AG04450 (cell line): ENCODE data around the gene C7orf57. TPM values are rescaled to one million over a fixed set of nuclear protein-coding genes. Genes with fewer than 3 reads are reported as not detected.

Experiments used
- CTCF ChIA-PET: fragments of 300-600, 350-600 bp; formaldehyde crosslinking; extraction: SDS; loops from one replicate; lab custom pipeline; 2022; ENCODE audit warnings: antibody characterized with exemption, inconsistent platforms; lab: Charles Lee
- POLR2A ChIA-PET: fragments of 350-600 bp; formaldehyde crosslinking; extraction: SDS; loops from one replicate; lab custom pipeline; 2021; ENCODE audit warnings: antibody characterized with exemption, inconsistent platforms; lab: Yijun Ruan, JAX
- DNase-seq: peaks from one replicate; pipeline ENCODE4 v3.0.0-alpha.2; 2011; ENCODE audit warnings: low read depth, low spot score
- H3K27ac ChIP-seq: one replicate; pipeline ENCODE4 v1.5.1; 2012; ENCODE audit warnings: low read depth, low read length, control low read depth
- H3K27me3 ChIP-seq: one replicate; pipeline ENCODE4 v1.6.0; 2012; ENCODE audit warnings: low read length; ENCODE audit not compliant: control insufficient read depth, insufficient read depth
- H3K4me3 ChIP-seq: 2 replicates; pipeline ENCODE4 v1.5.1; 2011; ENCODE audit warnings: mild to moderate bottlenecking, low read depth, low read length, control low read depth
- H3K9me3 ChIP-seq: 2 replicates; pipeline ENCODE4 v1.5.1; 2012; ENCODE audit warnings: low read length; ENCODE audit not compliant: control insufficient read depth, insufficient read depth
- polyA plus RNA-seq: library from polyadenylated mRNA; depleted of rRNA; stranded (reverse); fragments of >200 nt; gene quantifications from 2 replicates; pipeline ENCODE4 v1.2.3, GENCODE V29; 2011
- TF ChIP-seq, protein P1 (sequence below): IDR thresholded peaks from 2 replicates; pipeline ENCODE4 v1.5.1; 2011; ENCODE audit warnings: low read depth, low read length, control low read depth, inconsistent platforms

Gene C7orf57
- polyA plus RNA-seq, 1 experiment, result not detected

DNA sequence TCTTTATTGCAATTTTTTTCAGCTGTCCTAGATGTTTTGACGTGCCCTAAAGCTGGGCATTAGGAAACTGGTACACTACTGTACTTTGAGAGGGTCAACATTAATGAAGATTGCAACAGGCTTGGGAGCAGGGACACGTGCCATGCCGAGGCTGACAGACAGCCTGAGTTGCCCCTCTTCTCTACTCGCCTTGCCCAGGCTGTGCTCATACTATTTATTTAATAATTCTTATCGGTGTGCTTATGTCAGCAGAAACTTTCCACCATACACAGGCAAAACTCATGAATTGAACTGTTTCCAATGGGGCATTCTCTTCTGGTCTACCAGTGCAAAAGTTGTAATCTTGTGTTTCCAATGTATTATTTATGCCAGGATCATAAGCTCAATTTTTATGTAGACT, 24.4 kb downstream of the C7orf57 start:
- Histone ChIP-seq H3K4me3 (no peak overlapping the region), H3K27ac (no peak overlapping the region), H3K27me3 (no peaks in the 10 kb centered on the region), H3K9me3 (no peaks in the 10 kb centered on the region)
- ChIA-PET POLR2A (no interaction called here), CTCF (interaction anchor here (0.7 kb wide), 1 partner anchor 17 kb away, joined by 3 read pairs; no protein-coding TSS in a partner anchor)
- TF ChIP-seq, protein P1, sequence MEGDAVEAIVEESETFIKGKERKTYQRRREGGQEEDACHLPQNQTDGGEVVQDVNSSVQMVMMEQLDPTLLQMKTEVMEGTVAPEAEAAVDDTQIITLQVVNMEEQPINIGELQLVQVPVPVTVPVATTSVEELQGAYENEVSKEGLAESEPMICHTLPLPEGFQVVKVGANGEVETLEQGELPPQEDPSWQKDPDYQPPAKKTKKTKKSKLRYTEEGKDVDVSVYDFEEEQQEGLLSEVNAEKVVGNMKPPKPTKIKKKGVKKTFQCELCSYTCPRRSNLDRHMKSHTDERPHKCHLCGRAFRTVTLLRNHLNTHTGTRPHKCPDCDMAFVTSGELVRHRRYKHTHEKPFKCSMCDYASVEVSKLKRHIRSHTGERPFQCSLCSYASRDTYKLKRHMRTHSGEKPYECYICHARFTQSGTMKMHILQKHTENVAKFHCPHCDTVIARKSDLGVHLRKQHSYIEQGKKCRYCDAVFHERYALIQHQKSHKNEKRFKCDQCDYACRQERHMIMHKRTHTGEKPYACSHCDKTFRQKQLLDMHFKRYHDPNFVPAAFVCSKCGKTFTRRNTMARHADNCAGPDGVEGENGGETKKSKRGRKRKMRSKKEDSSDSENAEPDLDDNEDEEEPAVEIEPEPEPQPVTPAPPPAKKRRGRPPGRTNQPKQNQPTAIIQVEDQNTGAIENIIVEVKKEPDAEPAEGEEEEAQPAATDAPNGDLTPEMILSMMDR, result no peak
- DNase-seq, result no peak

DNA sequence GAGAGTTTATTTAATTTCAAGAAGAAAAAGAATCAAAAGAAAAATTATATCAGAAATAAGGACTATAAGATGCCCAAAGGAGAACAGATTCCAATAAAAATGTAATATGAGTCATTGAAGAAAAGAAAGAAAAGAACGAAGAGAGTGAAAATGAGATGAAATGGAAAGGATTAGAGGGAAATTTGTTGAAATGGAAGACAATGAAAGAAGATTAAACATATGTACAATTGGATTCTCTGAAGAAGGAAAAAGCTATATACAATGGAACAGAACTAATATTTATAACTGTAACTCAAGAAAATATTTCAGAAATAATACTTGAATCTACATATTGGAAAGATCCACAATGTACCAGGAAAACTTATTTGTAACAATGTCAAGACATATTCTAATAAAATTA, 28.6 kb downstream of the C7orf57 start:
- CTCF ChIA-PET, result interaction anchor here (1.0 kb wide), 1 partner anchor 91 kb away, joined by 4 read pairs; no protein-coding TSS in a partner anchor
- no peak overlapping the region for H3K4me3 ChIP-seq
- no peak overlapping the region for H3K27ac ChIP-seq
- DNase-seq, result no peak
- no peaks in the 10 kb centered on the region for H3K9me3 ChIP-seq
- no peaks in the 10 kb centered on the region for H3K27me3 ChIP-seq
- POLR2A ChIA-PET, result no interaction called here
- TF ChIP-seq, protein P1, result no peak

DNA sequence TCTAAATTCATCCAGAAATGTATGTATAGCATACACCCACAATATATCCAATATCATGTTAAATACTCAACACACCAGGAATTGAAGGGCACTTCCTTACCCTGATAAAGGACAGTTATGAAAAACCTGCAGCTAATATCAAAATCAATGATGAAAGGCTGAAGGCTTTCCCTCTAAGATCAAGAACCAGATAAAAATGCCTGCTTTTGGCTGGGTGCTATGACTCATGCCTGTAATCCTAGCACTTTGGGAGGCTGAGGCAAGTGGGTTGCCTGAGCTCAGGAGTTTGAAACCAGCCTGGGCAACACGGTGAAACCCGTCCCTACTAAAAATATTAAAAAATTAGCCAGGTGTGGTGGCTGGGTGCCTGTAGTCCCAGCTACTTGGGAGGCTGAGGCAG, 32.1 kb downstream of the C7orf57 start:
- ChIA-PET POLR2A (no interaction called here), CTCF (no interaction called here)
- no peak overlapping the region for H3K27ac ChIP-seq
- no peaks in the 10 kb centered on the region for H3K27me3 ChIP-seq
- TF ChIP-seq, protein P1, result no peak
- H3K9me3 ChIP-seq, result no peaks in the 10 kb centered on the region
- no peak overlapping the region for H3K4me3 ChIP-seq
- DNase-seq, result no peak

DNA sequence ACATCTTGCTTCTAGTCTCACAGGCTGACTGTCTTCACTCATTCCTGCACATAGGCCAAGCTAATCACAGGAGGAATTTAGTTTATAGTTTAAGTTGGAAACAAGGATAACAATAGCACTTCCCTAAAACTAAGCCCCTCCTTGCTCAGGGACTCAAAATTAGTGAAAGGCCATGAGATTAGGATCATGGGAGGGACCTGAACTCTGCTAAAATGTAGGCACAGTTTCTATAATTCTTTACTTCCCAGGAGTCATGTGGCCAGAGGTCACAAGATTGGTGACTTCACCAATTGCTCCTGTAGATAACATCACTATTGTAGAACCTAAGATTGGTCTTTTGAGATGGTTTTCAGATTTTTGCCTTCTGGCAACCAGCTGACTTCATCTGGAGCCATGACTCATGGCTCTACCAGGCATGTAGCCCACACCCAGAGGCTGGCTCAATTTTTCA, 38.9 kb downstream of the C7orf57 start:
- no peaks in the 10 kb centered on the region for H3K9me3 ChIP-seq
- no peaks in the 10 kb centered on the region for H3K27me3 ChIP-seq
- ChIA-PET POLR2A (no interaction called here), CTCF (interaction anchor here (1.5 kb wide), 1 partner anchor 36 kb away, joined by 5 read pairs; no protein-coding TSS in a partner anchor)
- no peak overlapping the region for H3K27ac ChIP-seq
- H3K4me3 ChIP-seq, result no peak overlapping the region
- TF ChIP-seq, protein P1, result no peak
- DNase-seq, result no peak

DNA sequence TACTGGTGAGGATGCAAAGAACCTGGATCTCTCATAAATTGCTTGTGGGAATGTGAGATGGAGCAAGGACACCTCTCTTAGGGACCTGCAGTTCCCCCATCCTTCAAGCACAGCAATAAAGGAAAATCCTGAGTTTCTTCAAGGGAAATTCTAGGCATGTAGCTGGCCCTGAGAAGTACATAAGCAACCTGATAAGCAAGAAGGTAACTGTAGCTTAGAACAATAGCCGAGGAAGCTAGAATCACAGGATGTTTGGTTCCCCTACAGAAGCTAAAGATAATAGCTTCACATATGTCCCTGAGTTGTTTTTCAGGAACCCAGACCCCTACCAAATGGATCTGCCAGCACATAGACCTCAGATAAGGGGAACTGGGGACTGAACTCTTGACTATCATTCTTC, 42.1 kb downstream of the C7orf57 start:
- Histone ChIP-seq H3K27me3 (no peaks in the 10 kb centered on the region), H3K9me3 (no peaks in the 10 kb centered on the region), H3K27ac (no peak overlapping the region), H3K4me3 (no peak overlapping the region)
- no peak for DNase-seq
- CTCF ChIA-PET, result interaction anchor here (0.5 to 1.7 kb wide), 4 partner anchors 18 to 103 kb away, joined by 3 to 5 read pairs (median 3); no protein-coding TSS in a partner anchor
- POLR2A ChIA-PET, result no interaction called here
- TF ChIP-seq, protein P1, result no peak
